HG02588 (cell line): Measurements from ENCODE around the gene FOXO6.

Source experiments
- ATAC-seq: cut with Tn5 transposase; IDR thresholded peaks from one replicate; pipeline ENCODE4 v1.9.1; 2021; ENCODE audit warnings: mild to moderate bottlenecking, moderate library complexity; ENCODE audit not compliant: unreplicated experiment

FOXO6 gene

DNA sequence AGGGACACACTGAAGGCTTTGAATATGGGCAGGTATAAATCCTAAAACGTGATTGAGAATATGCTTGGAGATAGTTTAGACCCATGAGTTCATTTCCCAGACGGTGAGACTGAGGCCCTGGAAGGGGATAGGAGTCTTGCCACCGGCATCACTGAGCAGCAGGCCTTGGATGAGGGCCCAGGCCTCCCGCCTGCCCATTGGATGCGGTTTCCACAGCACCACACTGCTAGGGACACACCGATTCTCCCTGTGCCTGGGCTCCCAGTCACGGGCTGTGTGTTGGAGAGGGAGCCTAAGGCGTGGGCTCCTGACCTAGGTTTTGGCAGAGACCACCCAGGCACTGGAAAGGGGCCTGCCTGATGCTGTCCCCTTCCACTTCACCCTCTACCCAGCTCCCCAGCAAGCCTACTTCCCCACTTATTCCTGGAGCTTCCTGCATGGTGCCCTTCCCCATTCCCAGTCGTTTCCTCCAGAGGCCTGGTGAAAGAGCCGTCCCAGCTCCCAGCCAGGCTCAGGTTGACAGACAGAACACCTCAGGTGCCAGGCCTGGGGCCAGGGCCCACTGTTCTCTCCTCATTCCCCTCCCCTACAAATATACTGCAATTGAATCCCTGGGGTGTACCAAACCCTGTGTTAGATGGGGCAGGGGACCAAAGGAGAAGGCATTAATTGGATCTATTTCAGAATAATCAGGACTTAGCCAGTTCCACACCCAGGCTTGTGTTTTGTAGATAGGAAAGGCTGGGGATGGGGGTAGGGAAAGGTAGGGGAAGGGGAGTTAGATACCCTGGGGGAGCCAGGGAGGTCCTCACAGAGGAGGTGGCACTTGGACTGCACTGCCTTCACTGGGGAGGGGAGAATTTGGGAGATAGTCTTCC, 3.4 kb downstream of the FOXO6 start:
- ATAC-seq: no peak

DNA sequence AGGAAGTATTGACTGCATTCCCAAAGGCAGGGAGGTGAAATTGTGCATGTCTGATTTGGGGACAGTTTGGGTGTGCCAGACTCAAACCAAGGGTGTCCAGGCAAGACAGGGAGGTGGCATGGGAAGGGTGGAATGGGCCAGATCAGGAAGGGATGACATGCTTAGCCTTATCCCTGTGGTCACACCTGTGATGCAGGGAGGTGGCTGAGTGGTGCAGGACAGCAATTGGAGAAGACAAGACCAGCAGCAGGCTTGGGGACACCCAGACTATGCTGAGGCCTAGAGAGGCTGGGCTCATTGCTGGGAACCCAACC, 4.0 kb downstream of the FOXO6 start:
- ATAC-seq: no peak

DNA sequence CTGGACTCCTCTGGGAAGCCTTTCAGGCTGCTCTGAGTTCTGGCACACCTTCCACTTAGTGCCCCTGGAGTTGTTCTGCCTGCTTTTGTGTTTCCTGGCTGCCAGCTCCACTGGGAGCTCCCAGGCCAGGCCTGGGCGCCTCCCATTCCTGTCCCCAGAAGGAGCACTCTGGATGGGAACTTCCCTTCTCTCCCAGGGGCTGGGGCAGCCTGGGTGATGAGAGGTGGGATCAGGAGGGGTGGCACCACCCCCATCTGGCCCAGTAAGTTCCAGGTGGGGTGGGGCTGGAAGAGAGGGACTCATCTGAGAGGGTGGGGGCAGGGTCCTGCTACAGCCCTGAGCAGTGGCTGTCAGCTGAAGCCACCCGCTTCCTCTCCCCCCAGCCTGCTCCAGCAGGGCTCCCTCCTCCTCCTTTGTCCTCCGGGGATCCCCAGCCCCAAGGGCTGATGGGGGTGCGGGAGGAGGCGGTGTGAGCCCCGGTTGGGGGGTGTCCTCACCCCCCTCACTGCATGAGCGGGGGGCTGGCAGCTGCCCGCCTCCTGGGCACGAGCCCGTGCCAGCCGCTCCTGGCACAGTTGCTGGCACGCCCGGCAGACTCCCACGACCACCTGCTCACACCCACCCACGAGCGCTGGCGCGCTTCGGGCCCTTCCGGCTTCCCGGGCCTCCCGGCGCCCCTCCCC, 4.7 kb downstream of the FOXO6 start:
- no peak for ATAC-seq

DNA sequence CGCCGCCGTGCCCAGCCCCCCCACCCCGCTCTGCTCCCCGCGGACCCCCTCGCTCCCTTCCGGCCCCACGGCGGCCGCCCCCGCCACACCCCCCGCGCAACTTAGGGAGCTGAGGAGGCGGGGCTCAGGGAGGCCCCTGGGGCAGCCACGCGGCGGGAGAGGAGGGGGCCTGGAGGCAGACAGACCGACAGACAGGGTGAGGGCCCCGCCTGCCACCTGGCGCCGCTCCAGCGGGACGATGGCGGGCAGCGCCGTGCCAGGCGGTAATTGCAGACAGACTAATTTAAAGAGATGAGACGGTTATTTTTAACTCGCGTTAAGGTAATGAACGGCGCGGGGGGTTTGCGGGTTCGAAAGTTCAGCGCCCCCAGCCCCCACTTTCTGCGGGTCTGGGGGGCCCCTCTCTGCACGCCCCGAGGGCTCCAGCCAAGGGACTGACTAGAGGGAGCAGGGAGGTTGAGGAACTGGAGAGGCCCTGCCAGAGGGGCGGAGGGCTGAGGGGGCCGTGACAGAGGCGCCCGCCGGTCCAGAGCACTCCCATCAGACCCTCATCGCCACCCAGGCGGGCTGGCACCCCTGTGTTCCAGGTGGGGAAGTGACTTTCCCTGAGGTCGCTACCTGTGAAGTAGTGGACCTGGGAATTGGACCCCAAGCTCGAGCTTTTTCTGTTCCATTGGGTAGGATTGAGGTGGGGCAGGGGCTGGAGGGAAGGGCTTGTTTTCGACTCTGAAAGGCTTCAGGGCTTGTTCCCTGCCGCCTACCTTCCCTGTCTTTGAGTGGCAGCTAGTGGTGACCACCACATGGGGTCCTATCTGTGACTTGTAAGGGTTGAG, 5.4 kb downstream of the FOXO6 start:
- no peak for ATAC-seq

DNA sequence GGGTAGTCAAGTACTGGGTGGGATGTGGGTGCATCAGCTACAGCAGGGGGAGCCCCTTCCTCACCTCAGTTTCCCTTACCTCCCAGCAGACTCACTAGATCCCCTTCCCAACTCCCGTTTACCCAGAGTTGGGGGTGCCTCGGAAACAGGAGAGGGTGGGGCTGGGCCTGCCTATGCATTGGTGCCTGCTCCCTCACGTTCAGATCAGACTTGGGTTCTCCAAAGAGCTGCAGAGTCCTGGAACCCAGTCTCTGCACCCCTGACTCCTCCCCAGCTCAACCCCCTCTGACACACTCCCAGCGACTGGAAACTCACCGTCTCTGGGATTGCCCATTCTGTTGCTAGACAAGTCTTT, 6.0 kb downstream of the FOXO6 start:
- no peak for ATAC-seq

DNA sequence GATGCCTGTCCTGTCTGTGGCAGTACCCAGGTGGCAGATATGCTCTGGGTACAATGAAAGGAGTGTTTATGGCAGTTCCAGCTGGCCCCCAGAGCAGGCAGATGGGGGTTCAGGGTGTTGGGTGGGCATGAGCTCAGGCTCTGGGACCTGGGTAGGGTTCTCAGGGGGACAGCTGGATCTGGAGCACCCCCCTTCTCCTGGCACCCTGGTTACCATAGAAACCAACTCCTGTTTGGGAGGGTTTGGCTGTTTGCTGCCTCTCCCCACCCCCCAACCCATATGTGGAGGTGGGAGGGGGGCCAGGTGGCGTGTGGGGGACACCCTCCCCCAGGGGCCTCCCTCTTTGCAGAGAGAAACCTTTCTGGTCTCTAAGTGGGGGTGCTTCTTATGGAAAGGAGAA, 7.1 kb downstream of the FOXO6 start:
- no peak for ATAC-seq

DNA sequence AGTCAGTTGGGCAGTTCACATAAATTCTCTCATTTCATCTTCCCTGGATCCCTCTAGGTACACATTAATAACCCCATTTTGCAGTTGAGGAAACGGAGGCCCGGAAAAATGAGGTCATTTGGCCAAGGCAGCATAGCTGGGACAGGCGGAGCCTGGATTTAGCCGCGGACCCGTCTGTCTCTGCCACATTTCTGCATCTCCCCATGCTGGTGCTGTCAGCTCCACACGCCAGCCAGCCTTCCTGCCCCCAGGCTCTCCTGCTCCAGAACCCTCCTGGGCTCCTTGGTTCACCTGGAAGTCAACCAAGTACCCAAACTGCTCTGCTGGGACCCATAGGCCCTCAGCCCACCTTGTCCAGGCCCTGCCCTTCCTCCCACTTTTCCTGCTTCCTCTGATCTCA, 7.6 kb downstream of the FOXO6 start:
- ATAC-seq: no peak

DNA sequence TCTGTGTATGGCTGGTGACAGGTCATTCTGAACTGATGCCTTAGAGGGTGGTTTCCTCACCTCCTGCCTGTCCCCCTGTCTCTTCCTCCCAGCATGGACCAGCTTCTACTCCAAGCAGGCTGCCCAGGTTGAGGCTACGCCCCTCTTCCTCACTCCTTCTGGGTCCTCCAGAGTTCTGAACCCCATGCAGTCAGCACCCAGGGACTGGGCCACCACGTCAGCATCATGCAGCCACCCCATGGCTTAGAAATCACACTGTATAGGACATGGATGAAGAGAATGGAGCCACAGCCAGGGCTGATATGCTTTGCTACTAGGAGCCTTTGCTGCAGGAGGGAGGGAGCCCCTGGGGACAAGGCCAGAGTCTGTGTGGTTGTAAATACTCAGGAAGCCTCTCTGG, 8.3 kb downstream of the FOXO6 start:
- no peak for ATAC-seq

DNA sequence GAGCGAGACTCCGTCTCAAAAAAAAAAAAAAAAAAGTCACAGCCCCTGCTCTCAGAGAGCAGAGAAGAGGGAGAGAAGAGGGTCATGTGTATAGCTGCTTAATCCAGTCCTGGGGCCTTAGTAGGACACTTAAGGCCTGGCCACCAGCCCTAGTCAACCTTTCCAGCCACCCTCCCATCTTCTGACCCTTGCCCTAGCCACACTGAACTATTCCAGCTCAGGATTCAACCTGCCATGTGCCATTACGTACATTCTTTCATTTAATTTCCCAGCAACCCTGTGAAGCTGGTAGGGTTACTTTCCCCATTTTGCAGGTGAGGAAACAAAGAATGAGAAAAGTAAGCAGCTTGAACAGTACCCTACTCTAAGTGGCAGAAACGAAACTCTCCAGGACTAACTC, 9.0 kb downstream of the FOXO6 start:
- ATAC-seq: no peak

DNA sequence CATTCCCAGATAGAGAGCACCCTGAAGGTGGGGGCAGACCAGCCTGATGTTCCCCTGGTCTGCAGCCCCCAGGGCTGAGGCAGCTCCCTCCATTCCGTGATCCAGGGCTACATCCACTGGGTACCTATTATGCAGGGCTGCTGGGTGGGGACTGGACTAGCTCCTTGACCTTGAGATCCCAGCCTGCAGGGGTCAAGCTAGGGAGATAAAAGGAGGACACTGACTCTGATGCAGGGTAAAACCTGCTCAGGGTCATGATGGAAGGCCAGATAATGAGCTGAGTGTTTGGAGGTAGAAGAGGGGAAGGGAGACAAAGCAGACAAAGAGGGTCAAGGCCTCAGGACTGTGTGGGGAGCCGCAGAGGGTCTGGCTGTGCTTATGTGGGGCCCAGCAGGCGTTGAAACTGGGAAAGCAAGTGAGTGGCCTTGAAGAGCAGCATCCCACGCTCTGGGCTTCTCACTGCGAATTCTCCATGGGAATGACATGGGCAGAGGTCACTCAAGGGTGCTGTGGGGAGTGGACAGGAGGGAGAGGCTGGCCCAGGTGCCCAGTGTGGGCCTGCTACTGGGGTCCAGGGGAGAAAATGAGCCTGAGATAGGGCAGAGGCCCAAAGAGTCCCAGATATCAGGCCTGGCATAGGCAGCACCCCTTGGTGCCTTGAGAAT, 9.7 kb downstream of the FOXO6 start:
- no peak for ATAC-seq

DNA sequence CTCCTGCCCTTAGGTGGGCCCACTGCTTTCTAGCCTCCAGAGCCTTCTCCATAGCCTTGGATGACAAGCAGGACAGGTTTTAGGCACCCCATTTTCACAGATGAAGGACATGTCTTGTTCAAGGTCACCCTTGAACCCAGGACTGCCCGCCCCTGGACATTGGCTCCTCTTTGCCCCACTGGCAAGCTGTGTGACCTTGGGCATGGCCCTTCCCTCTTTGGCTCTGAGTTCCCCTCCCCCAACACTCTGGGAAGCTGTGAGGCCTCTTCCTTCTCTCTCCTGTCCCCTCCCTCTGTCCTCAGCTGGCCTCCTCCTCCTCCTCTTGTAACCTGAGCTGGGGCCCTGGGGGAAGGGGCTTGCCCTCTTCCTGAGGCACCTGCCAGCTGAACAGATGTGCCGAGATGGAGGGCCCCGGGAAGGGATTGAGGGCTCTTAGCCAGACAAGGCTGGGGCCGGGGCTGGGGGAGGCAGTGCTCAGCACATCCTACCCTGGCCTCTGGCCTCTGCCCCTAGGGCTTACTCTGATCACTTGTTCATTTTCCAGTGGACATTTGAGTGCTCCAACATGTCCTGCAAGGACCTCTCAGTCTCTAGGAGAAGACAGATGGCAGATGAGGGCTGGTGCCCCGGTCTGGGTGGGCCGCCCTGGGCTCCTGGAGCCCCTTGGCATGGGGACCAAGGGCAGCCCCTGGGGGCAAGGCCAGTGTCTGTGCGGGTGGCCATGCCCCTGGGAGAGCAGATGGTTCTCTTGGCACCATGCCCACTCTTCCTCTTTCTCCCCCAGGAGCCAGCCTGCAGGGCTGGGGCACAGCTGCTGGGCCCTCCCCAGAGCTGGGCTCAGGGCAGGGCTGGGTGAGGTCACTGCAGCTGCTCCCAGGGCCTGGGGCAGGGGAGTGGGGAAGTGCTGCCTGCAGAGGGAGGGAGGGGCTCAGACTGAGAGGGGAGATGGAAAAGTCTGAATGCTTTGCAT, 10.7 kb downstream of the FOXO6 start:
- ATAC-seq: no peak

DNA sequence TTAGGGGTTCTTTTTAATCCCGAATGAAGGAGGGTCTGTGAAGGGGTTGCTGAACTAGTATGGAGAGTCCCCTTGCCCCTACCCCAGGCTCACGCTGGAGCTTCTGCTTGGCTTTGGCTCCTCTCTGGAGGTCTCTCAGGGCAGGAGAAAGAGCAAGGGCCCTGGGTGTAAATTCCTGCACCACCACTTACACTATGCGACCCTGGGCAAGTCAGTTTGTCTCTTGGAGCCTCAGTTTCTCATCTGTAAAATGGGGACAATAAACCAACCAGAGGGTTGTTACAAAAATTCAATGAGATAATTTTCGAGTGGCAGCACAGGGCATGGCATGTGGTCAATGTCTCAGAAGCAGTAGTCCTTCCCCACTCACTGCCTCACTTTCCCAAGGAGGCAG, 11.4 kb downstream of the FOXO6 start:
- no peak for ATAC-seq

DNA sequence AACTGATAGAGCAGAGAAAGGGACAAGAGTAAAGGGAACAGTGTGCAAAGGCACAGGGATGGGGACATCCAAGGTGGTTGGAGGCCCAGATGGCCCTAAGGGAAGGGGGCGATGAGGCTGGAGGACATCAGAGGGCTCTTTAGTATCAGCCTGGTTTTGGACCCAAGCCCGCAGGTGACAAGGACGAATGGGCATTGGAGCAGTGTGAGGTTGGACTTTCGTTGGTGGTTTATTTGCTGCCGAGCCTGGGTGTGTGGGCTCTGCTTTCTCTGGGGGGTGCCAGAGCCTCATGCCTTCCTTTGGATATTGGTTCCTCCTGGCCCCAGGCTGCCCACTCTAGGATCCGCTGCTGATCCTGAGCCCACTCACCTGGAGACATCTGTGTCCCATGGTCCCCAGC, 12.1 kb downstream of the FOXO6 start:
- no peak for ATAC-seq

DNA sequence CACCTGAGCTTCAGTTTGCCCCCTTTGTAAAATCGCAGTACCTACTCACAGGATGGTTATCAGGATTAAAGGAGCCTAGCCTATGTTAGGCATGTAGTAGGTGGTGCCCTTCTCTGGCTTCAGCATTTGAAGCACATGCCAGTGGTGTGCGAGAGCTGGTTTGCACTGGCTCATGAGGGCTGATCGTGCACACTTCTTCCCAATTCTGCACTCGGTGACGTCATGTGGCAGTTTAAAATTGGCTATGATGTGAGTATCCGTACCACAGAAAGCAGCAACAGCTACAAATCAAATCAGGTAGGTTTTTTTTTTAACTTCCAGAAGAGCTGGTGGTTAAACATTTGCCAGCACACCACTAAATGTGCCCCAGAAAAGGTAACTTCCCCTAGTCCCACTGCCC, 13.5 kb downstream of the FOXO6 start:
- no peak for ATAC-seq

DNA sequence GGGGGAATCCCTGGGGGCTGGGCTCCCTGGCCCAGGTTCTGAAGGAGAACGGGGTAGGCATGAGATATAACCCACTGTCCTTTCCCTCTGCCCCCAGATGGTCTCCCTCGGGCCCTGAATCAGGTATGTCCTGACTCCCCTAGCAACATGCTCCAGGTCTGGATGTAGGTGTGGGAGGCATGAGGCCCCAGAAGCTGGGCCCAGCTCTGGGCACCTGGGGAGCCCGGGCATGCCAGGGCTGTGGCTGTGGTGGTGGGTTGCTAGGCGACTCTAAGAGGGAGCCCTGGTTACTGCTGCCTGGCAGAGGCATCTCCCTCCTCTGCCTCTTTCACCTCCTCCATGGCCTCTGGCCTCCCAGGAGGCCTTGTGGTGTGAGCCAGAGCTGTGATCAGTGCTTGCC, 16.2 kb downstream of the FOXO6 start:
- no peak for ATAC-seq

DNA sequence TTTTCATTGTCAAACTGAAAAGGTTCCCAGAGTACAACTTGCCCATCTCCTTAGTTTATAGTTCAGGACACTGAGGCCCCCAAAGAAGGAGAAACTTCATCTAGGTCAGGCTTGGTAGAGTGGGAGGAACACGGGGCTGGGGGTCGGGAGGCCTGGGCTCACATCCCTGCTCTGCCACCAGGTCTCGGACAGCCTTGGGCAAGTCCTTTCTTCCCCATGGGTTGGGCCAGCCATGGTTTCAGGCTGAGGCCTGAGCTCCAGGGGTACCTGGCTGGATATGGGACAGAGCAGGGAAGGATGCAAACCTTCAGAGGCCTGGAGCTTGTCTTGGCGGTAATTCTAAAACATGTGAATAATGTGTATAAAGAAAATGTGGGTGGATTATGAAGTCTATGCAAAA, 17.0 kb downstream of the FOXO6 start:
- no peak for ATAC-seq

DNA sequence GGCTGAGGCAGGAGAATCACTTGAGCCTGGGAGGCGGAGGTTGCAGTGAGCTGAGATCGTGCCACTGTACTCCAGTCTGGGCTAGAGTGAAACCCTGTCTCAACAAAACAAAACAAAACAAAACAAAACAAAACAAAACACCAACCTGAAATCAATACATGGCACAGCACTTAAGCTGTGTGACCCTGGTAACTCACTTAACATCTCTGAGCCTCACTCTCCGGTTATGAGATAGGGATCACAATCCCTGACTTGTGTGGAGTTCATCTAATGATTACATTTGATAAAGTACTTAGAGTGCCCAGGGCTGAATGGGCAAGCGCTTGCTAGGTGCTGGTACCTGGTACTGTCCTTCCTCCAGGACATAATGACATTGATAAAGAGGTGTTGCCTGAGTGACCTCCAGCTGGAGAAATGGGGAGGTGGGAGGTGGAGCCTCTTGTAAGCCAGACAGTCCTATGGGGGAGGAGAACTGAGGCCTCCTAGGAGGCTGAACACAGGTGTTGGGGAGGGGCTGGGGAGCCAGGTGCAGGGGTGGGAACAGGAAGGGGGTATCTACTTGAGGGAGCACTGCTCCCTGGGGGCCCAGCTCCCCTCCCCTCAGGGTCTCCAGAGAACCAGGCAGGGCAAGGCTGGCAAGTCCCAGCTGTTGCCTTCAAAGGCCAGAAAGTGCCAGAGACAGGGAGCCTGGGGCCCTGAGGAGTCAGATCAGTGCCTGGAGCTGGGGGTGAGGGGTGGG, 17.9 kb downstream of the FOXO6 start:
- no peak for ATAC-seq

DNA sequence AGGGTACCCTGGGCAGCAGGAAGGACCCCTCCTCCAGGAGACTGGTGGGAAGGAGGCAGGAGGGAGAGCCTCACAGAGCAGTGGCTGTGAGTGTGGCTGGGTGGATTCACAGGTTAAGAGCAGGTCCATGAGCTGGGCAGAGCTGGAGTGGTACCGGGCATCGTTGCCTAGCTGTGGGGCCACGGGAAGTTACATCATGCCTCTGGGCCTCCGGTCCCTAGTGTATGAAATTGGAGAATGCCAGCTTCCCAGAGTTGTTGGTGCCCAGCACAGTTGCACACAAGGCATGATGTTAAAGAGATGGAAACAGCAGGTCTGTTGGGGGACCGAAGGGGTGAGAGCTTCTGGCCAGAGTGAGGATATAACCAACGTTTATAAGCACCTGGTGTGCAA, 18.5 kb downstream of the FOXO6 start:
- ATAC-seq: no peak

DNA sequence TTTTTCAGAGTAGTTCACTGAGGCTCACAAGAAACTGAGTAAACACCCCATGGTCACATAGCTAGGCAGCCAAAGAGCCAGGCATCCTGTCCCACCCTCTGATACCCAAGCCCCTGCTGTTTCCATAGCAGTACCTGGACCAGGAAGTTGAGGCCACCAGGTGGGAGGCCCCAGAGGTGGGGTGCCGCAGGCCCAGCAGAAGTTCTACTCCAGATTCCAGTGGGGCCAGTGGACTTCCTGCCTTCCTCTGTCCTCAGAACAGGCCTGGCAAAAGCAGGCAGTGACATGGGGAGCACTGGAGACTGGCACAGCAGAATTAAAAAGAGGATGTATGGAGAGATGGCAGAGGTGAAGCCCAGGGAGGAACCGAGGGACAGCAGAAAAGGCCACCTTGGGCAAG, 19.0 kb downstream of the FOXO6 start:
- no peak for ATAC-seq
